ENCODE measurements around the gene GAREM1. TPM values are rescaled to one million over a fixed set of nuclear protein-coding genes. Genes with fewer than 3 reads are reported as not detected.

GAREM1 gene
- total RNA-seq, 1 experiment from 2014 or later = 7.0 TPM

- ATAC-seq = no peak
- Mint-ChIP-seq H3K4me1 (peaks cover 9% of the 10 kb centered on the region), H3K36me3 (no peaks in the 10 kb centered on the region), H3K27ac (no peak overlapping the region), H3K9me3 (no peaks in the 10 kb centered on the region), H3K27me3 (ENCODE audit: low read depth) (no peaks in the 10 kb centered on the region), H3K4me3 (no peak overlapping the region)
- POLR2A ChIA-PET = interaction anchor here (0.6 kb wide), 1 partner anchor 67 kb away, joined by 3 read pairs; no protein-coding TSS in a partner anchor
- CTCF ChIA-PET = no interaction called here
- DNase-seq (ENCODE audit: low spot score) = no peak
- TF ChIP-seq MYBL2 (CRISPR knock-in tag; IDR thresholded peaks at IDR 0.05) (no peak), ZNF671 (CRISPR knock-in tag; IDR thresholded peaks at IDR 0.05) (no peak), KAT7 (CRISPR knock-in tag; IDR thresholded peaks at IDR 0.05; ENCODE audit: borderline replicate concordance) (no peak), CBFB (CRISPR knock-in tag; IDR thresholded peaks at IDR 0.05; ENCODE audit: low read depth) (no peak), NR3C1 (CRISPR knock-in tag; conservative IDR thresholded peaks at IDR 0.05; ENCODE audit: low read depth) (no peak), ATF3 (CRISPR knock-in tag; conservative IDR thresholded peaks at IDR 0.05) (no peak), IRF2 (CRISPR knock-in tag; IDR thresholded peaks at IDR 0.05; ENCODE audit: borderline replicate concordance, low read depth) (no peak), SMAD3 (CRISPR knock-in tag; IDR thresholded peaks at IDR 0.05; ENCODE audit: borderline replicate concordance) (no peak), STAT6 (CRISPR knock-in tag; conservative IDR thresholded peaks at IDR 0.05; ENCODE audit: low read depth) (no peak), NFE2L1 (CRISPR knock-in tag; IDR thresholded peaks at IDR 0.05) (no peak), PRRX2 (CRISPR knock-in tag; IDR thresholded peaks at IDR 0.05) (no peak), ZNF232 (CRISPR knock-in tag; IDR thresholded peaks at IDR 0.05) (no peak), GABPB1 (CRISPR knock-in tag; IDR thresholded peaks at IDR 0.05) (no peak), NR1H2 (CRISPR knock-in tag; IDR thresholded peaks at IDR 0.05) (no peak), E2F5 (CRISPR knock-in tag; IDR thresholded peaks at IDR 0.05) (no peak)
- TF ChIP-seq, protein P1, sequence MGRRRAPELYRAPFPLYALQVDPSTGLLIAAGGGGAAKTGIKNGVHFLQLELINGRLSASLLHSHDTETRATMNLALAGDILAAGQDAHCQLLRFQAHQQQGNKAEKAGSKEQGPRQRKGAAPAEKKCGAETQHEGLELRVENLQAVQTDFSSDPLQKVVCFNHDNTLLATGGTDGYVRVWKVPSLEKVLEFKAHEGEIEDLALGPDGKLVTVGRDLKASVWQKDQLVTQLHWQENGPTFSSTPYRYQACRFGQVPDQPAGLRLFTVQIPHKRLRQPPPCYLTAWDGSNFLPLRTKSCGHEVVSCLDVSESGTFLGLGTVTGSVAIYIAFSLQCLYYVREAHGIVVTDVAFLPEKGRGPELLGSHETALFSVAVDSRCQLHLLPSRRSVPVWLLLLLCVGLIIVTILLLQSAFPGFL (CRISPR knock-in tag; IDR thresholded peaks at IDR 0.05; ENCODE audit: borderline replicate concordance) = no peak
- TF ChIP-seq, protein P2, sequence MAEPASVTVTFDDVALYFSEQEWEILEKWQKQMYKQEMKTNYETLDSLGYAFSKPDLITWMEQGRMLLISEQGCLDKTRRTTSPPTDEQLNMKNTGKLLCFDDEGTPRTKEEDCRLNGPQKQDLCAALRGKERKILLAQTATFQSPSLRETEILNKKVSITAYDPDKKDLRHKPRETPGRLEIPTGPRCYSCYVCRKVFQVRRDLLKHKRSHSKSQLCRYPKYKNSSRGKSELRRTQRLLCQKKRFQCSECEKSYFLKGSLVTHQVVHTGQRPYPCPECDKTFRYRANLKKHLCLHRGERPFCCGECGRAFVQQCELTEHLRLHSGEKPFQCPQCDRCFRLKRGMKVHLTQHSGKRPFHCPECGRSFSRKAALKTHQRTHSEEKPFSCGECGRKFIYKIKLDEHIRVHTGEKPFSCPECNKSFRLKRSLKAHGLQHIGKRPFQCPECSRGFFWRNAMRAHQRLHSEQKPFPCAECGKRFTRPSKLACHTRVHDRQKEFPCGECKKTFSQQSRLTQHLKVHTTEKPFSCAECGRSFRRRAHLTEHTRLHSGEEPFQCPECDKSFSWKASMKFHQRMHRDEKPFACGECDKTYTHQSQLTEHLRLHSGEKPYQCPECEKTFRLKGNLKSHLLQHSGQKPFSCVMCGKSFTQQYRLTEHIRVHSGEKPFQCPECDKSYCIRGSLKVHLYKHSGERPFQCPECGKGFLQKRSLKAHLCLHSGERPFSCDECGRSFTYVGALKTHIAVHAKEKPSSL (CRISPR knock-in tag; conservative IDR thresholded peaks at IDR 0.05) = no peak
- TF ChIP-seq, protein P3, sequence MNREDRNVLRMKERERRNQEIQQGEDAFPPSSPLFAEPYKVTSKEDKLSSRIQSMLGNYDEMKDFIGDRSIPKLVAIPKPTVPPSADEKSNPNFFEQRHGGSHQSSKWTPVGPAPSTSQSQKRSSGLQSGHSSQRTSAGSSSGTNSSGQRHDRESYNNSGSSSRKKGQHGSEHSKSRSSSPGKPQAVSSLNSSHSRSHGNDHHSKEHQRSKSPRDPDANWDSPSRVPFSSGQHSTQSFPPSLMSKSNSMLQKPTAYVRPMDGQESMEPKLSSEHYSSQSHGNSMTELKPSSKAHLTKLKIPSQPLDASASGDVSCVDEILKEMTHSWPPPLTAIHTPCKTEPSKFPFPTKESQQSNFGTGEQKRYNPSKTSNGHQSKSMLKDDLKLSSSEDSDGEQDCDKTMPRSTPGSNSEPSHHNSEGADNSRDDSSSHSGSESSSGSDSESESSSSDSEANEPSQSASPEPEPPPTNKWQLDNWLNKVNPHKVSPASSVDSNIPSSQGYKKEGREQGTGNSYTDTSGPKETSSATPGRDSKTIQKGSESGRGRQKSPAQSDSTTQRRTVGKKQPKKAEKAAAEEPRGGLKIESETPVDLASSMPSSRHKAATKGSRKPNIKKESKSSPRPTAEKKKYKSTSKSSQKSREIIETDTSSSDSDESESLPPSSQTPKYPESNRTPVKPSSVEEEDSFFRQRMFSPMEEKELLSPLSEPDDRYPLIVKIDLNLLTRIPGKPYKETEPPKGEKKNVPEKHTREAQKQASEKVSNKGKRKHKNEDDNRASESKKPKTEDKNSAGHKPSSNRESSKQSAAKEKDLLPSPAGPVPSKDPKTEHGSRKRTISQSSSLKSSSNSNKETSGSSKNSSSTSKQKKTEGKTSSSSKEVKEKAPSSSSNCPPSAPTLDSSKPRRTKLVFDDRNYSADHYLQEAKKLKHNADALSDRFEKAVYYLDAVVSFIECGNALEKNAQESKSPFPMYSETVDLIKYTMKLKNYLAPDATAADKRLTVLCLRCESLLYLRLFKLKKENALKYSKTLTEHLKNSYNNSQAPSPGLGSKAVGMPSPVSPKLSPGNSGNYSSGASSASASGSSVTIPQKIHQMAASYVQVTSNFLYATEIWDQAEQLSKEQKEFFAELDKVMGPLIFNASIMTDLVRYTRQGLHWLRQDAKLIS (CRISPR knock-in tag; IDR thresholded peaks at IDR 0.05; ENCODE audit: borderline replicate concordance) = no peak
These were observed 151.6 kb downstream of the GAREM1 start for GRCh38 chr18:32319084-32319483.
